Adipocyte (in vitro differentiated cells): ENCODE measurements around the gene MBD5.

Experiments used
- DNase-seq: peaks from one replicate; pipeline ENCODE4 v3.0.0-alpha.2; 2015; ENCODE audit warnings: low read depth
- H3K27me3 ChIP-seq: replicated peaks from 2 replicates; pipeline ENCODE4 v1.7.0; 2013; ENCODE audit warnings: mild to moderate bottlenecking, low read length, moderate library complexity; ENCODE audit not compliant: control insufficient read depth, insufficient read depth
- H3K36me3 ChIP-seq: 2 replicates; pipeline ENCODE4 v1.7.0; 2013; ENCODE audit warnings: low read length, mild to moderate bottlenecking, moderate library complexity; ENCODE audit not compliant: control insufficient read depth, insufficient read depth, severe bottlenecking
- H3K4me1 ChIP-seq: 2 replicates; pipeline ENCODE4 v1.7.0; 2013; ENCODE audit warnings: mild to moderate bottlenecking, low read length, moderate library complexity; ENCODE audit not compliant: control insufficient read depth, insufficient read depth
- H3K4me3 ChIP-seq: 2 replicates; pipeline ENCODE4 v1.7.0; 2013; ENCODE audit warnings: mild to moderate bottlenecking, low read length, moderate library complexity
- H3K9ac ChIP-seq: 2 replicates; pipeline ENCODE4 v1.7.0; 2013; ENCODE audit warnings: mild to moderate bottlenecking, low read length, moderate library complexity
- H3K9me3 ChIP-seq: 2 replicates; pipeline ENCODE4 v1.7.0; 2013; ENCODE audit warnings: mild to moderate bottlenecking, low read length, moderate library complexity; ENCODE audit not compliant: control insufficient read depth

MBD5 gene

GRCh38 chr2:148058641-148059040, 37.8 kb downstream of the MBD5 start:
- Histone ChIP-seq H3K9me3 (no peaks in the 10 kb centered on the region), H3K4me1 (no peaks in the 10 kb centered on the region), H3K4me3 (no peak overlapping the region), H3K27me3 (no peaks in the 10 kb centered on the region), H3K9ac (no peak overlapping the region), H3K36me3 (peaks cover 4% of the 10 kb centered on the region)
- DNase-seq = peak; percentile 25

GRCh38 chr2:148063633-148064032, 42.7 kb downstream of the MBD5 start:
- no peak for DNase-seq
- no peaks in the 10 kb centered on the region for H3K36me3 ChIP-seq
- H3K4me3 ChIP-seq = no peak overlapping the region
- H3K27me3 ChIP-seq = no peaks in the 10 kb centered on the region
- no peaks in the 10 kb centered on the region for H3K9me3 ChIP-seq
- H3K4me1 ChIP-seq = no peaks in the 10 kb centered on the region
- H3K9ac ChIP-seq = no peak overlapping the region

- Histone ChIP-seq H3K9me3 (no peaks in the 10 kb centered on the region), H3K27me3 (no peaks in the 10 kb centered on the region), H3K9ac (no peak overlapping the region), H3K4me3 (no peak overlapping the region), H3K36me3 (no peaks in the 10 kb centered on the region), H3K4me1 (no peaks in the 10 kb centered on the region)
- DNase-seq = no peak
Measured at GRCh38 chr2:148065936-148066335, 45.0 kb downstream of the MBD5 start.

- H3K4me3 ChIP-seq = no peak overlapping the region
- H3K9ac ChIP-seq = no peak overlapping the region
- H3K9me3 ChIP-seq = no peaks in the 10 kb centered on the region
- no peaks in the 10 kb centered on the region for H3K4me1 ChIP-seq
- H3K27me3 ChIP-seq = no peaks in the 10 kb centered on the region
- no peaks in the 10 kb centered on the region for H3K36me3 ChIP-seq
- no peak for DNase-seq
Measured at GRCh38 chr2:148067801-148068200, 46.9 kb downstream of the MBD5 start.

- Histone ChIP-seq H3K9ac (no peak overlapping the region), H3K27me3 (no peaks in the 10 kb centered on the region), H3K4me1 (no peaks in the 10 kb centered on the region), H3K4me3 (no peak overlapping the region), H3K9me3 (no peaks in the 10 kb centered on the region), H3K36me3 (no peaks in the 10 kb centered on the region)
- no peak for DNase-seq
Measured at GRCh38 chr2:148071351-148071750, 50.5 kb downstream of the MBD5 start.

GRCh38 chr2:148096012-148096411, 75.1 kb downstream of the MBD5 start:
- Histone ChIP-seq H3K36me3 (no peaks in the 10 kb centered on the region), H3K27me3 (no peaks in the 10 kb centered on the region), H3K4me1 (no peaks in the 10 kb centered on the region), H3K9ac (no peak overlapping the region), H3K4me3 (no peak overlapping the region), H3K9me3 (no peaks in the 10 kb centered on the region)
- DNase-seq = peak; percentile 7

GRCh38 chr2:148102641-148103040, 81.8 kb downstream of the MBD5 start:
- H3K4me3 ChIP-seq = no peak overlapping the region
- no peaks in the 10 kb centered on the region for H3K36me3 ChIP-seq
- no peak overlapping the region for H3K9ac ChIP-seq
- no peaks in the 10 kb centered on the region for H3K27me3 ChIP-seq
- no peak for DNase-seq
- no peaks in the 10 kb centered on the region for H3K9me3 ChIP-seq
- H3K4me1 ChIP-seq = peaks cover 4% of the 10 kb centered on the region

GRCh38 chr2:148103946-148104345, 83.1 kb downstream of the MBD5 start:
- no peaks in the 10 kb centered on the region for H3K36me3 ChIP-seq
- H3K4me3 ChIP-seq = no peak overlapping the region
- DNase-seq = no peak
- H3K9ac ChIP-seq = no peak overlapping the region
- no peaks in the 10 kb centered on the region for H3K9me3 ChIP-seq
- H3K27me3 ChIP-seq = no peaks in the 10 kb centered on the region
- peaks cover 4% of the 10 kb centered on the region for H3K4me1 ChIP-seq

GRCh38 chr2:148106331-148106730, 85.4 kb downstream of the MBD5 start:
- H3K36me3 ChIP-seq = no peaks in the 10 kb centered on the region
- no peaks in the 10 kb centered on the region for H3K9me3 ChIP-seq
- no peak overlapping the region for H3K4me3 ChIP-seq
- H3K27me3 ChIP-seq = no peaks in the 10 kb centered on the region
- no peak for DNase-seq
- H3K9ac ChIP-seq = no peak overlapping the region
- H3K4me1 ChIP-seq = peaks cover 9% of the 10 kb centered on the region

GRCh38 chr2:148108385-148108784, 87.5 kb downstream of the MBD5 start:
- Histone ChIP-seq H3K27me3 (no peaks in the 10 kb centered on the region), H3K4me3 (no peak overlapping the region), H3K36me3 (no peaks in the 10 kb centered on the region), H3K4me1 (peaks cover 9% of the 10 kb centered on the region), H3K9ac (no peak overlapping the region), H3K9me3 (no peaks in the 10 kb centered on the region)
- no peak for DNase-seq

- Histone ChIP-seq H3K9me3 (no peaks in the 10 kb centered on the region), H3K27me3 (no peaks in the 10 kb centered on the region), H3K9ac (no peak overlapping the region), H3K36me3 (no peaks in the 10 kb centered on the region), H3K4me1 (peaks cover 9% of the 10 kb centered on the region), H3K4me3 (no peak overlapping the region)
- no peak for DNase-seq
Measured at GRCh38 chr2:148110184-148110583, 89.3 kb downstream of the MBD5 start.

- Histone ChIP-seq H3K36me3 (peaks cover 4% of the 10 kb centered on the region), H3K27me3 (no peaks in the 10 kb centered on the region), H3K9me3 (no peaks in the 10 kb centered on the region), H3K4me1 (peaks cover 13% of the 10 kb centered on the region), H3K9ac (no peak overlapping the region), H3K4me3 (no peak overlapping the region)
- peak; percentile 22 for DNase-seq
Measured at GRCh38 chr2:148122788-148123187, 101.9 kb downstream of the MBD5 start.
